Memory B cell (primary cell): ENCODE measurements around the gene RHOT1.
"Not testable (repeated sequence)": the region's sequence is repeated elsewhere in the genome, so short reads cannot be mapped to it uniquely, and the experiment has no call there.

ENCODE experiments used
- ATAC-seq: fragments of 150-1000 bp; cut with Tn5 transposase; 2 replicates; pipeline ENCODE4 v1.10.0; 2021; ENCODE audit warnings: low read depth, mild to moderate bottlenecking, moderate library complexity
- DNase-seq, 2 donors: peaks; one replicate each; pipeline ENCODE4 v3.0.0; 2022; ENCODE audit warnings: low spot score in 2 of 2
- H3K27ac Mint-ChIP-seq: one replicate; pipeline ENCODE4 v1.8.0; 2022; ENCODE audit warnings: mild to moderate bottlenecking, moderate library complexity, mixed read lengths
- H3K27me3 Mint-ChIP-seq: one replicate; pipeline ENCODE4 v1.8.0; 2022; ENCODE audit warnings: mixed read lengths
- H3K36me3 Mint-ChIP-seq: one replicate; pipeline ENCODE4 v1.8.0; 2022; ENCODE audit warnings: mild to moderate bottlenecking, mixed read lengths
- H3K4me1 Mint-ChIP-seq: one replicate; pipeline ENCODE4 v1.8.0; 2022; ENCODE audit warnings: mixed read lengths
- H3K4me3 Mint-ChIP-seq: one replicate; pipeline ENCODE4 v1.8.0; 2022; ENCODE audit warnings: mild to moderate bottlenecking, moderate library complexity, mixed read lengths
- H3K9me3 Mint-ChIP-seq: one replicate; pipeline ENCODE4 v1.8.0; 2022; ENCODE audit warnings: mixed read lengths

RHOT1 gene

GRCh38 chr17:32158870-32159585 is 16.7 kb downstream of the RHOT1 start:
- no peak overlapping the region for H3K27ac Mint-ChIP-seq
- H3K36me3 Mint-ChIP-seq: peaks cover 16% of the 10 kb centered on the region
- H3K27me3 Mint-ChIP-seq: no peaks in the 10 kb centered on the region
- DNase-seq (no peak), ATAC-seq (no peak)
- H3K4me1 Mint-ChIP-seq: no peaks in the 10 kb centered on the region
- H3K4me3 Mint-ChIP-seq: no peak overlapping the region
- no peaks in the 10 kb centered on the region for H3K9me3 Mint-ChIP-seq

- H3K27me3 Mint-ChIP-seq: no peaks in the 10 kb centered on the region
- H3K9me3 Mint-ChIP-seq: no peaks in the 10 kb centered on the region
- no peak for ATAC-seq
- H3K27ac Mint-ChIP-seq: no peak overlapping the region
- H3K36me3 Mint-ChIP-seq: peaks cover 17% of the 10 kb centered on the region
- no peak for DNase-seq
- H3K4me1 Mint-ChIP-seq: no peaks in the 10 kb centered on the region
- no peak overlapping the region for H3K4me3 Mint-ChIP-seq
Observed at GRCh38 chr17:32159586-32160438, 17.5 kb downstream of the RHOT1 start.

- Mint-ChIP-seq H3K36me3 (peaks cover 18% of the 10 kb centered on the region), H3K27ac (no peak overlapping the region), H3K4me3 (no peak overlapping the region), H3K27me3 (no peaks in the 10 kb centered on the region), H3K9me3 (no peaks in the 10 kb centered on the region), H3K4me1 (no peaks in the 10 kb centered on the region)
- ATAC-seq: no peak
- DNase-seq: no peak
Observed at GRCh38 chr17:32160526-32160925, 18.2 kb downstream of the RHOT1 start.

- Mint-ChIP-seq H3K27me3 (no peaks in the 10 kb centered on the region), H3K9me3 (no peaks in the 10 kb centered on the region), H3K4me1 (no peaks in the 10 kb centered on the region), H3K4me3 (no peak overlapping the region), H3K27ac (no peak overlapping the region), H3K36me3 (peaks cover 18% of the 10 kb centered on the region)
- ATAC-seq: no peak
- DNase-seq: no peak
Observed at GRCh38 chr17:32161029-32161428, 18.7 kb downstream of the RHOT1 start.

GRCh38 chr17:32161506-32162365 is 19.4 kb downstream of the RHOT1 start:
- no peak for ATAC-seq
- DNase-seq: no peak
- Mint-ChIP-seq H3K36me3 (peaks cover 23% of the 10 kb centered on the region), H3K27ac (no peak overlapping the region), H3K27me3 (no peaks in the 10 kb centered on the region), H3K9me3 (peaks cover 3% of the 10 kb centered on the region), H3K4me3 (no peak overlapping the region), H3K4me1 (no peaks in the 10 kb centered on the region)

- ATAC-seq (no peak), DNase-seq (no peak)
- no peaks in the 10 kb centered on the region for H3K9me3 Mint-ChIP-seq
- peaks cover 27% of the 10 kb centered on the region for H3K36me3 Mint-ChIP-seq
- H3K4me3 Mint-ChIP-seq: no peak overlapping the region
- no peaks in the 10 kb centered on the region for H3K27me3 Mint-ChIP-seq
- H3K27ac Mint-ChIP-seq: no peak overlapping the region
- no peaks in the 10 kb centered on the region for H3K4me1 Mint-ChIP-seq
Observed at GRCh38 chr17:32174889-32175288, 32.6 kb downstream of the RHOT1 start.

GRCh38 chr17:32178679-32179078 is 36.4 kb downstream of the RHOT1 start:
- not testable (repeated sequence) for H3K27me3 Mint-ChIP-seq, ATAC-seq, H3K27ac Mint-ChIP-seq, H3K9me3 Mint-ChIP-seq, DNase-seq, H3K4me1 Mint-ChIP-seq, H3K4me3 Mint-ChIP-seq
- peaks cover 38% of the 10 kb centered on the region for H3K36me3 Mint-ChIP-seq

- H3K9me3 Mint-ChIP-seq, H3K27ac Mint-ChIP-seq, DNase-seq, H3K4me3 Mint-ChIP-seq, H3K27me3 Mint-ChIP-seq, ATAC-seq, H3K4me1 Mint-ChIP-seq: not testable (repeated sequence)
- H3K36me3 Mint-ChIP-seq: peaks cover 39% of the 10 kb centered on the region
Observed at GRCh38 chr17:32179103-32179502, 36.8 kb downstream of the RHOT1 start.

GRCh38 chr17:32179526-32179925 is 37.2 kb downstream of the RHOT1 start:
- not testable (repeated sequence) for H3K27me3 Mint-ChIP-seq, DNase-seq, H3K4me3 Mint-ChIP-seq, H3K4me1 Mint-ChIP-seq, H3K27ac Mint-ChIP-seq, ATAC-seq, H3K9me3 Mint-ChIP-seq
- H3K36me3 Mint-ChIP-seq: peaks cover 41% of the 10 kb centered on the region

- not testable (repeated sequence) for H3K4me1 Mint-ChIP-seq, DNase-seq, ATAC-seq, H3K27me3 Mint-ChIP-seq, H3K27ac Mint-ChIP-seq, H3K9me3 Mint-ChIP-seq, H3K4me3 Mint-ChIP-seq
- peaks cover 35% of the 10 kb centered on the region for H3K36me3 Mint-ChIP-seq
Observed at GRCh38 chr17:32180262-32180661, 38.0 kb downstream of the RHOT1 start.

- DNase-seq (no peak), ATAC-seq (no peak)
- H3K4me1 Mint-ChIP-seq: no peaks in the 10 kb centered on the region
Observed at GRCh38 chr17:32185875-32186274, 43.6 kb downstream of the RHOT1 start.

GRCh38 chr17:32187271-32187670 is 45.0 kb downstream of the RHOT1 start:
- no peak overlapping the region for H3K4me3 Mint-ChIP-seq
- no peak for DNase-seq
- peaks cover 9% of the 10 kb centered on the region for H3K36me3 Mint-ChIP-seq
- no peaks in the 10 kb centered on the region for H3K4me1 Mint-ChIP-seq
- no peak for ATAC-seq
- no peak overlapping the region for H3K27ac Mint-ChIP-seq
- no peaks in the 10 kb centered on the region for H3K9me3 Mint-ChIP-seq
- no peaks in the 10 kb centered on the region for H3K27me3 Mint-ChIP-seq

More at GRCh38 chr17:32185875-32186274, 43.6 kb downstream of the RHOT1 start:
- H3K9me3 Mint-ChIP-seq: no peaks in the 10 kb centered on the region
- peaks cover 18% of the 10 kb centered on the region for H3K36me3 Mint-ChIP-seq
- H3K27me3 Mint-ChIP-seq: no peaks in the 10 kb centered on the region
- no peak overlapping the region for H3K27ac Mint-ChIP-seq
- no peak overlapping the region for H3K4me3 Mint-ChIP-seq

GRCh38 chr17:32189343-32189742 is 47.0 kb downstream of the RHOT1 start:
- Mint-ChIP-seq H3K4me3 (no peak overlapping the region), H3K36me3 (peaks cover 11% of the 10 kb centered on the region), H3K9me3 (no peaks in the 10 kb centered on the region), H3K27me3 (no peaks in the 10 kb centered on the region), H3K4me1 (no peaks in the 10 kb centered on the region), H3K27ac (no peak overlapping the region)
- DNase-seq (no peak), ATAC-seq (no peak)

GRCh38 chr17:32191306-32191705 is 49.0 kb downstream of the RHOT1 start:
- H3K4me1 Mint-ChIP-seq: no peaks in the 10 kb centered on the region
- H3K4me3 Mint-ChIP-seq: no peak overlapping the region
- no peaks in the 10 kb centered on the region for H3K9me3 Mint-ChIP-seq
- H3K27me3 Mint-ChIP-seq: no peaks in the 10 kb centered on the region
- H3K36me3 Mint-ChIP-seq: peaks cover 16% of the 10 kb centered on the region
- DNase-seq: no peak
- H3K27ac Mint-ChIP-seq: no peak overlapping the region
- ATAC-seq: no peak
